ENCODE data around the gene KLC1. TPM values are rescaled to one million over a fixed set of nuclear protein-coding genes. Genes with fewer than 3 reads are reported as not detected.

KLC1 gene
- total RNA-seq, 1 donor from 2014 or later, result 129 TPM

- no peak for DNase-seq (ENCODE audit: low read depth in 2 of 2)
Measured at GRCh38 chr14:103716899-103717411, 87.9 kb downstream of the KLC1 start.

- peak in 1 of 2 donors; percentile 70 for DNase-seq (ENCODE audit: low read depth in 2 of 2)
Measured at GRCh38 chr14:103718572-103718971, 89.6 kb downstream of the KLC1 start.

- no peak for DNase-seq (ENCODE audit: low read depth in 2 of 2)
Measured at GRCh38 chr14:103719751-103720150, 90.7 kb downstream of the KLC1 start.

- DNase-seq (ENCODE audit: low read depth in 2 of 2), result no peak
Measured at GRCh38 chr14:103721334-103722120, 92.5 kb downstream of the KLC1 start.

GRCh38 chr14:103723748-103724081, 94.7 kb downstream of the KLC1 start:
- no peak for DNase-seq (ENCODE audit: low read depth in 2 of 2)

- peak in 1 of 2 donors; percentile 51 for DNase-seq (ENCODE audit: low read depth in 2 of 2)
Measured at GRCh38 chr14:103724116-103724515, 95.1 kb downstream of the KLC1 start.

GRCh38 chr14:103725001-103725682, 96.1 kb downstream of the KLC1 start:
- DNase-seq (ENCODE audit: low read depth in 2 of 2), result no peak

GRCh38 chr14:103725739-103726395, 96.9 kb downstream of the KLC1 start:
- no peak for DNase-seq (ENCODE audit: low read depth in 2 of 2)

- no peak for DNase-seq (ENCODE audit: low read depth in 2 of 2)
Measured at GRCh38 chr14:103726474-103726873, 97.5 kb downstream of the KLC1 start.

GRCh38 chr14:103727313-103727980, 98.4 kb downstream of the KLC1 start:
- DNase-seq (ENCODE audit: low read depth in 2 of 2), result no peak

- no peak for DNase-seq (ENCODE audit: low read depth in 2 of 2)
Measured at GRCh38 chr14:103728141-103728540, 99.1 kb downstream of the KLC1 start.

GRCh38 chr14:103728721-103729120, 99.7 kb downstream of the KLC1 start:
- DNase-seq (ENCODE audit: low read depth in 2 of 2), result no peak

- DNase-seq (ENCODE audit: low read depth in 2 of 2), result no peak
Measured at GRCh38 chr14:103729496-103730448, 100.8 kb downstream of the KLC1 start.

GRCh38 chr14:103730490-103731035, 101.6 kb downstream of the KLC1 start:
- DNase-seq (ENCODE audit: low read depth in 2 of 2), result no peak

GRCh38 chr14:103731481-103731880, 102.5 kb downstream of the KLC1 start:
- DNase-seq (ENCODE audit: low read depth in 2 of 2), result no peak

GRCh38 chr14:103731916-103732867, 103.2 kb downstream of the KLC1 start:
- no peak for DNase-seq (ENCODE audit: low read depth in 2 of 2)

- DNase-seq (ENCODE audit: low read depth in 2 of 2), result no peak
Measured at GRCh38 chr14:103732868-103733620, 104.0 kb downstream of the KLC1 start.

GRCh38 chr14:103733651-103734050, 104.6 kb downstream of the KLC1 start:
- no peak for DNase-seq (ENCODE audit: low read depth in 2 of 2)
